Glomerular visceral epithelial cell (primary cell): ENCODE measurements around the gene TNFRSF6B.
A peak's percentile ranks its signal among the peaks of the same experiment; 100 is the strongest.
"Not testable (repeated sequence)": the region's sequence is repeated elsewhere in the genome, so short reads cannot be mapped to it uniquely, and the experiment has no call there.

Source experiments
- DNase-seq: peaks from one replicate; pipeline ENCODE4 v3.0.0-alpha.2; 2016; ENCODE audit errors: extremely low spot score

TNFRSF6B gene

GRCh38 chr20:63662813-63663189 lies 33.7 kb upstream of the TNFRSF6B start:
- DNase-seq = no peak

GRCh38 chr20:63663332-63664066 lies 33.0 kb upstream of the TNFRSF6B start:
- no peak for DNase-seq

DNA sequence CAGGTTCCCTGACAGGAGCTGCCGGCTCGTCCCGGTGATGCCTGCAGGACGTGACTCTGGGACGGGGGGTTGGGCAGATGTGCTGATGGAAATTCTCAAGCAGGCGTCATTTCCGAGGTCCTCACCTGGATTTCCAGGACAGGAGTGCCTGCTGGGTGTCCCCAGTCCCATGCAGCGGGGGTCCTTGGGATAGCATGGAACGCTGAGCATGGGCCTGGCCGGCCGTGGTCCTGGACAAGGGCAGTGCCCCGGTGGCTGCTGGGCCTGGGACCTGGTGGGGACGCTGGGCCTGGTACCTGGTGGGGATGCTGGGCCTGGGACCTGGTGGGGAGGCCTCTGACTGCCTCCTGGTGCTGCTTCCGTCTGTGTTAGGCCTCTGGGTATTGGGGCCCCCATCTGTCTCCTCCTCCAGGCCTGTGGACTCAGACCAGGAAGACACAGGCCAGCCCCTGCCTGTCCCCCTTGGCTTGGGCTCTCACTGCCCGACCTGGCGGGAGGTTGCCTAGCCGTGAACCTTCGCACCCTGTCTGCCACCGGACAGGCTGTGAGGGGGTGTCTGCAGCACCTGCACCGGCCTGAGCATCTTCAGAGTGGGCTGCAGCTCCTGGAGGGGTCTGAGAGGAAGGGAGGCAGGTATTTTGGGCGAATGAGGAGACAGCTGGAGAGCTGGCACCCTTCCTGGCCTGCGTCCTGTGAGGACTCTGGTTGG lies 32.2 kb upstream of the TNFRSF6B start:
- no peak for DNase-seq

GRCh38 chr20:63664861-63665594 lies 31.4 kb upstream of the TNFRSF6B start:
- DNase-seq = no peak

GRCh38 chr20:63665708-63666107 lies 30.7 kb upstream of the TNFRSF6B start:
- DNase-seq = no peak

- DNase-seq = no peak
Observed at GRCh38 chr20:63667858-63668257, 28.6 kb upstream of the TNFRSF6B start.

- DNase-seq = no peak
Observed at GRCh38 chr20:63668351-63668750, 28.1 kb upstream of the TNFRSF6B start.

DNA sequence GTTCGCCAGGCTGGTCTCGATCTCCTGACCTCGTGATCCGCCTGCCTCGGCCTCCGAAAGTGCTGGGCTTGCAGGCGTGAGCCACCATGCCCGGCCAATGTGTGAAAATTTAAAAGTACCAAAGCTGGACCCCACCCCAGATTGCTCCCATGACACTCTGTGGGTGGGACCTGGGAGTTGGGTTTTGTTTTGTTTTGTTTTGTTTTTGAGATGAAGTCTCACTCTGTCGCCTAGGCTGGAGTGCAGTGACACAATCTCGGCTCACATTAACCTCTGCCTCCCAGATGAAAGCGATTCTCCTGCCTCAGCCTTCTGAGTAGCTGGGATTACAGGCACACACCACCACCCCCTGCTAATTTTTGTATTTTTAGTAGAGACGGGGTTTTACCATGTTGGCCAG lies 24.8 kb upstream of the TNFRSF6B start:
- DNase-seq = not testable (repeated sequence)

GRCh38 chr20:63672666-63673065 lies 23.8 kb upstream of the TNFRSF6B start:
- DNase-seq = no peak

- DNase-seq = no peak
Observed at GRCh38 chr20:63673951-63674350, 22.5 kb upstream of the TNFRSF6B start.

DNA sequence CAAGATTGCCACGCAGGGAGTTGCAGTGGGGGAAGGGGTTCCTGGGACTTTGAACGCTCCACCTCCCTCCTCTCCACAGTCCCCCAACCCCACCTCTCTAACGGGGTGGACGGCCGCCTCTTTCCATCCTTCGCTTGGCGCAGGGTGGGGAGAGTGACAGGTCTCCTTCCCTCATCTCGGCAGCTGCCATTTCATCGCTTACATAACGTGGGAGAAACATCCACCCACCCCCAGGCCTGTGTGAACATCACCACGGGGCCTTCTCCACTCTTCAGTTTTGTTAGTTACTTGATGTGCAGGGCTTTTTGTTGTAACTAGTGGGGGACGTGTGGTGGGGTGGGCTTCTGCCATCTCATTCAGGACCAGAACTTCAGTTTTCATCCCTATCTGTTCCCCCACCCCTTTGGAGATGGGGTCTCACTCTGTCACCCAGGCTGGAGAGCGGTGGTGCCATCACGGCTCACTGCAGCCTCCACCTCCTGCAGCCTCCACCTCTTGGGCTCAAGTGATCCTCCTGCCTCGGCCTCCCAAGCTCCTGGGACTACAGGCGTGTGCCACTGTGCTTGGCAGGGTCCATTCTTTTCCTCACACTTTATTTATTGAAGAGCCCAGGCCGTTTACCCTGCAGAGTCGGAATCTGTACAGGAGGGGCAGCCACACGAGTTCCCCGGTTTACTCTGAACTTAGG lies 20.6 kb upstream of the TNFRSF6B start:
- DNase-seq = no peak

DNA sequence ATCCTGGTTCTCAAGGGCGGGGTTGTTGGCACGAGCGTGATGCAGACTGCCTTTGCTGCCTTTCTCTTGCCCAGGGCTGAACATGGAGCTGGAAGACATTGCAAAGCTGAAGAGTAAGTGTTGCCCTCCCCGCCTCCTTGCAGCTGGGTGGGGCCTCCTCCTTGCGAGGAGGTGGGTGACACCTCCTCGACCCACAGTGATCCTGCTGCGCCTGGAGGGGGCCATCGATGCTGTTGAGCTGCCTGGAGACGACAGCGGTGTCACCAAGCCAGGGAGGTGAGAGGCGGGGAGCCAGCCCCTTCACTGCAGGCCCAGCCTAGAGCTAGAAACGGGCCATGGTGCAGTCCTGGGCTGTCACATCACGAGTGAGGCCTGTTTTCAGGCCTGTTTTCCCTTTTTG lies 18.4 kb upstream of the TNFRSF6B start:
- no peak for DNase-seq

GRCh38 chr20:63678667-63679465 lies 17.6 kb upstream of the TNFRSF6B start:
- no peak for DNase-seq

- DNase-seq = no peak
Observed at GRCh38 chr20:63679799-63680305, 16.6 kb upstream of the TNFRSF6B start.

DNA sequence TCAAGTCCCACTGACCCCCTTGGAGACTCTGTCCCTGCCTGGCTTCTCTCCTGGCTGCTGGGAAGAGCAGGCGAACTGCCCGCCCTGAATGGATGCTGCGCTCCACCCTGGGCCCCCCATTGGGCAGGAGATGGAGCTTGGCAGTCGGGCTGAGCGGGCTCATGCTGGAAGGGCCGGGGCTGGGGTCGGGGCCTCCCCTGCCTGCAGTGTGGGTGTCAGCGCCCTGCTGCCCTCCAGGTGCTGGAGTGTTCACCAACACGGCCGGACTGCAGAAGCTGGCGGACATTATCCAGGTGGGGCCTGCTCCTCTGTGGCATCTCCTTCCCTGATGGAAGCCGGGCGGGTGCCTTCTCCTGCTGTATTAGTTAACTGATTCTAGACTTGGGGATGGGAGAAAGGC lies 16.0 kb upstream of the TNFRSF6B start:
- DNase-seq = no peak

- no peak for DNase-seq
Observed at GRCh38 chr20:63680857-63681608, 15.4 kb upstream of the TNFRSF6B start.

DNA sequence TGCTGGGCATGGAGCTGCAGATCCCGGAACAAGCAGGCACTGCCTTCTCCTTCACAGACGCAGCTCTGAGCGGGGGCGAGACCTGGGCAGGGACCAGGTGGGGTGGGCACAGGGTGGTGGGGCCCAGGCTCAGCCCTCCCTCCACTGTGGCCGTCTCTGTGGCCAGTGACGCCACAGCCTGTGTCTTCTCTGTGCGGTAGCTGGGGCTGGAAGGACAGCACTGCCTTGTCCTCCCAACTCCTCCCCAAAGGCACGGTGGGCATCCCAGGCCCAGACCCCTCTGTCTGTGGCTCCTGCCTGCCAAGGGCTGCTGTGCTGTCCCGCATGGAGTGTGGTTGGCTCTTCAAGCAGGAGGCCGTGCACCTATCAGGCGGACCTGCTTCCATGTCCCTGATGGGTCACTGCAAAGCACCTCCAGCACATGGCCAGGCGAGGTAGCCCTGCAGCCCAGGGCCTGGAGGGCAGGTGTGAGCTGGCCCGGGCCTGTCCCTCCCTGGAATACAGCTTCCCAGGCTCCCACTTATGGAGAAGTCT lies 14.8 kb upstream of the TNFRSF6B start:
- no peak for DNase-seq

DNA sequence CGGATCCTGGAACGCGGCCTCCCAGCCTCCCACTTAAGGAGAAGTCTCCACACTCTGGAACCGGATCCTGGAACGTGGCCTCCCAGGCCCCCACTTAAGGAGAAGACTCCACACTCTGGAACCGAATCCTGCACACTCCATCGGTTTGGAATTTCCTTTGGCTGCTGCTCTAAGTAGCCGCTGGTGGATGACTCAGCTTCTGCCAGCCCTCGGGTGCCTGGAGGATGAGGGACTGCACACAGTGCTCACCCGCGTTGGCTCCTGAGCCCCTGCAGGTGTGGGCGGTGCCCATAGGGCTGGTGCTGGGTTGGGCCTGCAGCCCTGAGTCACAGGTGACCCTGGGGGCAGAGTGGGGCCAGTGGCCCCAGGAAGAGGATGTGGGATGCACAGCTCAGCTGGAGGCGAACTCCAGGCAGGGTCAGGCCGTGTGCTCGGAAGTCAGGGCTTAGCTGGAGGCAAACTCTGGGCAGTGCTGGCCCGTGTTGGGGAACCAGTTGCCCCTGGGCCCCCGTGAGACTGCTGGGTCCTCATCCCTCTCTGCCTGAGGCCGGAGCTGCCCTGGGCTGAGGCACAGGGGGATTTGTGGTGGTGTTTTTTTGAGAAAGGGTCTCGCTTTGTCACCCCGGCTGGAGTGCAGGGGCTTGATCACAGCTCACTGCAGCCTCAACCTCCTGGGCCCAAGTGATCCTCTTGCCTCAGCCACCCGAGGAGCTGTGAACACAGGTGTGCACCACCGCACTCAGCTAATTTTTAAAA lies 13.9 kb upstream of the TNFRSF6B start:
- peak; percentile 100 for DNase-seq

DNA sequence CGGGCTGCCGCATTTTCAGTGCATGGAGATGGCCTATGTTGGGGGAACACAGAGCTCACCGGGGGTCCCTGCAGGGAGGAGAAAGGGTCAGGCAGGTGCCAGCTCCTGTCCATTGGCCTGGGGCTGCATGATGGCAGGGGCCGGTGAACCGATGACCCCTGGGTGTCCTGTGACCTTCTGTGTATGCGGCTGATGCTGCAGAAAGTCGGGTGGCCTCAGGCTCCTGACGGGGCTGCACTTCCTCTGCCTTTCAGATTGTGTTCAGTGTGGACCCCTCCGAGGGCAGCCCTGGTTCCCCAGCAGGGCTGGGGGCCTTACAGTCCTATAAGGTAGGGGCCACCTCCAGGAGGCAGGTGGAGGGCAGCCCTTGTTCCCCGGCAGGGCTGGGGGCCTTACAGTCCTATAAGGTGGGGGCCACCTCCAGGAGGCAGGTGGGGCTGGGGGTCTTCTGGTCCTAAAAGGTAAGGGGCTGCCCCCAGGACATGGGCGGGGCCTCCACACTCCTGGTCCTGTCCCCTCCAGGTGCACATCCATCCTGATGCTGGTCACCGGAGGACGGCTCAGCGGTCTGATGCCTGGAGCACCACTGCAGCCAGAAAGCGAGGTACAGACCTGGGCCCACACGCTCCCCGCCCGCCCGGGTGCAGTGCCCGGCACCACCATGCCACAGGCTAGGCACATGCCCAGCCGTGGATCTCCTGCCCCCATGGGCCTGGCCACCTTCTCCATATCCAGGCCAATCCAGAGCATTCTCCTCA lies 11.0 kb upstream of the TNFRSF6B start:
- DNase-seq = no peak
